Natural killer cell (primary cell): ENCODE data around the gene RBM19. TPM values are rescaled to one million over a fixed set of nuclear protein-coding genes. Genes with fewer than 3 reads are reported as not detected.

ENCODE experiments used
- ATAC-seq, 3 donors: fragments of 150-1000 bp in 2 of 3; fragments of 200-7000 bp in 1 of 3; cut with Tn5 transposase; 1 replicate in 1 of 3; 2 replicates in 2 of 3; pipeline ENCODE4 v1.10.0; 2021; ENCODE audit warnings: mild to moderate bottlenecking in 2 of 3, moderate library complexity in 2 of 3
- DNase-seq, 2 donors: peaks; one replicate each; pipeline versions ENCODE4 v3.0.0 to v3.0.0-alpha.2; 2013 to 2021; ENCODE audit warnings: mixed read lengths in 1 of 2
- H3K27ac ChIP-seq: one replicate; pipeline ENCODE4 v1.5.1; 2013; ENCODE audit warnings: mild to moderate bottlenecking, low read length
- H3K27me3 ChIP-seq: one replicate; pipeline ENCODE4 v1.6.1; 2013; ENCODE audit warnings: low read length; ENCODE audit not compliant: control insufficient read depth, insufficient read depth
- H3K36me3 ChIP-seq: one replicate; pipeline ENCODE4 v1.6.1; 2013; ENCODE audit warnings: low read length; ENCODE audit not compliant: control insufficient read depth, insufficient read depth
- H3K4me1 ChIP-seq: one replicate; pipeline ENCODE4 v1.6.1; 2013; ENCODE audit warnings: low read length; ENCODE audit not compliant: control insufficient read depth, insufficient read depth
- H3K4me3 ChIP-seq: one replicate; pipeline ENCODE4 v1.5.1; 2013; ENCODE audit warnings: low read length
- H3K9me3 ChIP-seq: one replicate; pipeline ENCODE4 v1.6.1; 2013; ENCODE audit warnings: low read length; ENCODE audit not compliant: control insufficient read depth, insufficient read depth
- H3K27ac Mint-ChIP-seq, 2 donors: one replicate each; pipeline ENCODE4 v1.8.0; 2022; ENCODE audit warnings: mild to moderate bottlenecking in 2 of 2, mixed read lengths in 2 of 2, moderate library complexity in 1 of 2
- H3K27me3 Mint-ChIP-seq, 2 donors: one replicate each; pipeline ENCODE4 v1.8.0; 2022; ENCODE audit warnings: low read depth in 2 of 2, mixed read lengths in 2 of 2
- H3K36me3 Mint-ChIP-seq: one replicate; pipeline ENCODE4 v1.8.0; 2022; ENCODE audit warnings: mixed read lengths
- H3K4me1 Mint-ChIP-seq, 2 donors: one replicate each; pipeline ENCODE4 v1.8.0; 2022; ENCODE audit warnings: mixed read lengths in 2 of 2
- H3K4me3 Mint-ChIP-seq: one replicate; pipeline ENCODE4 v1.8.0; 2022; ENCODE audit warnings: mild to moderate bottlenecking, moderate library complexity, mixed read lengths
- H3K9me3 Mint-ChIP-seq, 2 donors: one replicate each; pipeline ENCODE4 v1.8.0; 2022; ENCODE audit warnings: mixed read lengths in 2 of 2
- CTCF ChIP-seq: fragments of 200-600 bp; IDR thresholded peaks from one replicate; pipeline ENCODE4 v1.8.0; 2022; ENCODE audit warnings: antibody characterized with exemption
- WGBS: methylation state at CpG from one replicate; pipeline ENCODE4 v1.1.7; 2013; ENCODE audit warnings: missing lambda C conversion rate; ENCODE audit not compliant: insufficient coverage; 5-methylcytosine and 5-hydroxymethylcytosine counted together
- intact Hi-C: fragments of 100-400 bp; cut with micrococcal nuclease; formaldehyde crosslinking; loops from one replicate; pipeline ENCODE4 v1.14.2; 2022
- total RNA-seq, 4 donors: library from RNA; stranded (reverse); fragments of 120-200 nt in 1 of 4; gene quantifications; one replicate each; pipeline versions ENCODE4 v1.2.3 to v1.2.4, GENCODE V29; 2013 to 2022

The RBM19 gene
- total RNA-seq, 3 donors from 2014 or later (not counting 1 experiment from before 2014, with no cell fraction given) = 49.9 to 70.6 (median 60.9) TPM

- TF ChIP-seq CTCF = no peak
- H3K4me1 Mint-ChIP-seq = peaks cover 25% of the 10 kb centered on the region in 2 donors
- H3K9me3 Mint-ChIP-seq = no peaks in the 10 kb centered on the region
- no peaks in the 10 kb centered on the region for H3K27me3 Mint-ChIP-seq
- intact Hi-C loops = no loop called here
- H3K4me1 ChIP-seq = no peaks in the 10 kb centered on the region
- no peak overlapping the region for H3K27ac Mint-ChIP-seq
- ATAC-seq = no peak
- H3K4me3 ChIP-seq = no peak overlapping the region
- H3K27ac ChIP-seq = no peak overlapping the region
- no peaks in the 10 kb centered on the region for H3K9me3 ChIP-seq
- H3K36me3 ChIP-seq = peaks cover 33% of the 10 kb centered on the region
- H3K36me3 Mint-ChIP-seq = peaks cover 28% of the 10 kb centered on the region
- no peaks in the 10 kb centered on the region for H3K27me3 ChIP-seq
- DNase-seq = no peak
- WGBS = 96% methylated on average over 4 of the region's 4 CpGs
- H3K4me3 Mint-ChIP-seq = no peak overlapping the region
These were observed 35.9 kb downstream of the RBM19 start for GRCh38 chr12:113930249-113930648.

GRCh38 chr12:113929312-113929989, 36.7 kb downstream of the RBM19 start:
- Histone ChIP-seq H3K27ac (no peak overlapping the region), H3K4me3 (no peak overlapping the region), H3K9me3 (no peaks in the 10 kb centered on the region), H3K27me3 (no peaks in the 10 kb centered on the region), H3K4me1 (no peaks in the 10 kb centered on the region), H3K36me3 (peaks cover 34% of the 10 kb centered on the region)
- peak overlapping the region in 1 of 2 donors; percentile 18 for H3K27ac Mint-ChIP-seq
- H3K4me1 Mint-ChIP-seq = peaks cover 25% of the 10 kb centered on the region in 2 donors
- no peak for TF ChIP-seq CTCF
- DNase-seq = no peak
- WGBS = 75% methylated on average over 5 of the region's 5 CpGs
- ATAC-seq = no peak
- no peaks in the 10 kb centered on the region for H3K27me3 Mint-ChIP-seq
- intact Hi-C loops = no loop called here
- H3K9me3 Mint-ChIP-seq = no peaks in the 10 kb centered on the region
- H3K4me3 Mint-ChIP-seq = no peak overlapping the region
- H3K36me3 Mint-ChIP-seq = peaks cover 20% of the 10 kb centered on the region

GRCh38 chr12:113926788-113927187, 39.3 kb downstream of the RBM19 start:
- no peaks in the 10 kb centered on the region for H3K27me3 ChIP-seq
- H3K27ac ChIP-seq = no peak overlapping the region
- intact Hi-C loops = no loop called here
- no peaks in the 10 kb centered on the region for H3K4me1 ChIP-seq
- H3K4me1 Mint-ChIP-seq = peaks cover 23 to 24% of the 10 kb centered on the region in 2 donors
- TF ChIP-seq CTCF = no peak
- peaks cover 43% of the 10 kb centered on the region for H3K36me3 ChIP-seq
- H3K4me3 Mint-ChIP-seq = peak overlapping the region; percentile 1
- no peaks in the 10 kb centered on the region for H3K27me3 Mint-ChIP-seq
- H3K9me3 Mint-ChIP-seq = no peaks in the 10 kb centered on the region
- H3K27ac Mint-ChIP-seq = peak overlapping the region; percentile 5 to 7
- 84% methylated on average over 8 of the region's 8 CpGs for WGBS
- H3K9me3 ChIP-seq = no peaks in the 10 kb centered on the region
- H3K4me3 ChIP-seq = no peak overlapping the region
- peak in 2 of 3 donors; percentile 36 to 58 for ATAC-seq
- DNase-seq = no peak
- peaks cover 18% of the 10 kb centered on the region for H3K36me3 Mint-ChIP-seq

- 86% methylated on average over 4 of the region's 4 CpGs for WGBS
- intact Hi-C loops = no loop called here
- Histone ChIP-seq H3K9me3 (no peaks in the 10 kb centered on the region), H3K27me3 (no peaks in the 10 kb centered on the region), H3K36me3 (peaks cover 50% of the 10 kb centered on the region), H3K4me3 (no peak overlapping the region), H3K4me1 (no peaks in the 10 kb centered on the region), H3K27ac (no peak overlapping the region)
- no peak for ATAC-seq
- H3K9me3 Mint-ChIP-seq = no peaks in the 10 kb centered on the region
- peaks cover 14 to 16% of the 10 kb centered on the region in 2 donors for H3K4me1 Mint-ChIP-seq
- no peak overlapping the region for H3K27ac Mint-ChIP-seq
- H3K36me3 Mint-ChIP-seq = peaks cover 18% of the 10 kb centered on the region
- no peak for DNase-seq
- no peaks in the 10 kb centered on the region for H3K27me3 Mint-ChIP-seq
- H3K4me3 Mint-ChIP-seq = no peak overlapping the region
- no peak for TF ChIP-seq CTCF
These were observed 41.8 kb downstream of the RBM19 start for GRCh38 chr12:113924341-113924740.
